Liver (tissue), 9 donors: Measurements from ENCODE around the gene BCL10. TPM values are rescaled to one million over a fixed set of nuclear protein-coding genes. Genes with fewer than 3 reads are reported as not detected.

ENCODE experiments used
- DNase-seq: peaks from one replicate; pipeline ENCODE4 v3.0.0-alpha.2; 2017; ENCODE audit warnings: low spot score
- H3K27ac ChIP-seq, 2 donors: one replicate each; pipeline ENCODE4 v1.7.0; 2013; ENCODE audit warnings: inconsistent platforms in 2 of 2, low read length in 2 of 2, control low read depth in 1 of 2, low read depth in 1 of 2, mild to moderate bottlenecking in 1 of 2
- H3K27me3 ChIP-seq, 4 donors: one replicate each; pipeline versions ENCODE4 v1.6.1 to v1.7.0; 2013; ENCODE audit warnings: low read length in 3 of 4, inconsistent platforms in 1 of 4, mild to moderate bottlenecking in 1 of 4, moderate library complexity in 1 of 4; ENCODE audit not compliant: control insufficient read depth in 4 of 4, insufficient read depth in 4 of 4
- H3K36me3 ChIP-seq, 4 donors: one replicate each; pipeline versions ENCODE4 v1.6.1 to v1.7.0; 2013; ENCODE audit warnings: low read length in 3 of 4, mild to moderate bottlenecking in 3 of 4, low read depth in 1 of 4, moderate library complexity in 1 of 4; ENCODE audit not compliant: control insufficient read depth in 4 of 4, insufficient read depth in 3 of 4
- H3K4me1 ChIP-seq, 4 donors: one replicate each; pipeline versions ENCODE4 v1.6.1 to v1.7.0; 2013; ENCODE audit warnings: low read length in 3 of 4, mild to moderate bottlenecking in 3 of 4, moderate library complexity in 1 of 4; ENCODE audit not compliant: control insufficient read depth in 4 of 4, insufficient read depth in 4 of 4
- H3K4me3 ChIP-seq, 3 donors: one replicate each; pipeline versions ENCODE4 v1.6.1 to v1.7.0; 2013; ENCODE audit warnings: low read length in 3 of 3, control low read depth in 1 of 3, low read depth in 1 of 3, mild to moderate bottlenecking in 1 of 3
- H3K9ac ChIP-seq, 2 donors: one replicate each; pipeline ENCODE4 v1.7.0; 2013; ENCODE audit warnings: low read length in 2 of 2, mild to moderate bottlenecking in 2 of 2, moderate library complexity in 2 of 2, control low read depth in 1 of 2, low read depth in 1 of 2
- H3K9me3 ChIP-seq, 4 donors: one replicate each; pipeline versions ENCODE4 v1.6.1 to v1.7.0; 2013; ENCODE audit warnings: low read length in 3 of 4; ENCODE audit not compliant: control insufficient read depth in 4 of 4
- EGR1 ChIP-seq, 2 donors: IDR thresholded peaks; 2 replicates each; pipeline ENCODE4 v1.6.1; 2016 to 2018; ENCODE audit warnings: antibody characterized with exemption in 2 of 2, low read depth in 2 of 2
- FOXA1 ChIP-seq: IDR thresholded peaks from 2 replicates; pipeline ENCODE4 v1.6.1; 2016; ENCODE audit warnings: antibody characterized with exemption
- FOXA2 ChIP-seq: IDR thresholded peaks from 2 replicates; pipeline ENCODE4 v1.6.1; 2016; ENCODE audit warnings: antibody characterized with exemption
- GABPA ChIP-seq, 2 donors: IDR thresholded peaks in 1 of 2; conservative IDR thresholded peaks in 1 of 2; 2 replicates each; pipeline ENCODE4 v1.6.1; 2016; ENCODE audit warnings: antibody characterized with exemption in 2 of 2, mild to moderate bottlenecking in 1 of 2, moderate library complexity in 1 of 2
- HNF4A ChIP-seq, 2 donors: conservative IDR thresholded peaks; 2 replicates each; pipeline ENCODE4 v1.6.1; 2016; ENCODE audit warnings: antibody characterized with exemption in 2 of 2, mild to moderate bottlenecking in 2 of 2
- HNF4G ChIP-seq: IDR thresholded peaks from 2 replicates; pipeline ENCODE4 v1.6.1; 2016; ENCODE audit warnings: antibody characterized with exemption
- JUND ChIP-seq, 2 donors: IDR thresholded peaks; 2 replicates each; pipeline ENCODE4 v1.6.1; 2016; ENCODE audit warnings: antibody characterized with exemption in 2 of 2
- NR2F2 ChIP-seq: IDR thresholded peaks from 2 replicates; pipeline ENCODE4 v1.6.1; 2016; ENCODE audit warnings: antibody characterized with exemption
- RAD21 ChIP-seq, 2 donors: IDR thresholded peaks; 2 replicates each; pipeline ENCODE4 v1.6.1; 2016; ENCODE audit warnings: antibody characterized with exemption in 2 of 2, mild to moderate bottlenecking in 2 of 2
- RXRA ChIP-seq, 2 donors: IDR thresholded peaks; 2 replicates each; pipeline ENCODE4 v1.6.1; 2017 to 2018; ENCODE audit warnings: antibody characterized with exemption in 2 of 2, mild to moderate bottlenecking in 1 of 2
- SP1 ChIP-seq: IDR thresholded peaks from 2 replicates; pipeline ENCODE4 v1.6.1; 2018; ENCODE audit warnings: antibody characterized with exemption, mild to moderate bottlenecking
- TAF1 ChIP-seq: conservative IDR thresholded peaks from 2 replicates; pipeline ENCODE4 v1.6.1; 2016; ENCODE audit warnings: antibody characterized with exemption, mild to moderate bottlenecking
- YY1 ChIP-seq: IDR thresholded peaks from 2 replicates; pipeline ENCODE4 v1.6.1; 2016; ENCODE audit warnings: antibody characterized with exemption, mild to moderate bottlenecking
- WGBS: extraction: QIAGEN DNeasy Blood & Tissue Kit; methylation state at CpG from one replicate; pipeline ENCODE4 v1.1.7; 2013; 5-methylcytosine and 5-hydroxymethylcytosine counted together
- polyA plus RNA-seq, 2 donors: library from polyadenylated mRNA; stranded (reverse) in 1 of 2; unstranded in 1 of 2; fragments of 200-250 nt in 1 of 2; fragments of >200 nt in 1 of 2; fragmentation: Nextera tagmentation in 1 of 2; extraction: Ambion mirVana in 1 of 2; gene quantifications; one replicate each; pipeline versions ENCODE4 v1.2.1 to v1.2.3, GENCODE V29; 2013 to 2015
- total RNA-seq, 2 donors: library from RNA; depleted of rRNA; stranded (reverse); fragments of >200 nt; gene quantifications; one replicate each; pipeline ENCODE4 v1.2.3, GENCODE V29; 2014
- TF ChIP-seq, protein P1 (sequence below): IDR thresholded peaks from 2 replicates; pipeline ENCODE4 v1.6.1; 2016; ENCODE audit warnings: antibody characterized with exemption, mild to moderate bottlenecking
- TF ChIP-seq, protein P2 (sequence below): IDR thresholded peaks from 2 replicates; pipeline ENCODE4 v1.6.1; 2016; ENCODE audit warnings: antibody characterized with exemption
- TF ChIP-seq, protein P3 (sequence below): IDR thresholded peaks from 2 replicates; pipeline ENCODE4 v1.6.1; 2016; ENCODE audit warnings: antibody characterized with exemption
- TF ChIP-seq, protein P4 (sequence below): fragments of 150-350 bp; IDR thresholded peaks from 2 replicates; pipeline ENCODE4 v1.5.1; 2017; ENCODE audit warnings: improper control_type of control experiment, low read depth, low read length; ENCODE audit not compliant: missing input control
- donor health status: healthy.
- donor health status: healthy.
- donor health status: healthy.
- donor health status: healthy.
- donor health status: healthy.

The BCL10 gene
- total and polyA plus RNA-seq, 4 donors: 3.1 to 8.9 (median 7.5) TPM

DNA sequence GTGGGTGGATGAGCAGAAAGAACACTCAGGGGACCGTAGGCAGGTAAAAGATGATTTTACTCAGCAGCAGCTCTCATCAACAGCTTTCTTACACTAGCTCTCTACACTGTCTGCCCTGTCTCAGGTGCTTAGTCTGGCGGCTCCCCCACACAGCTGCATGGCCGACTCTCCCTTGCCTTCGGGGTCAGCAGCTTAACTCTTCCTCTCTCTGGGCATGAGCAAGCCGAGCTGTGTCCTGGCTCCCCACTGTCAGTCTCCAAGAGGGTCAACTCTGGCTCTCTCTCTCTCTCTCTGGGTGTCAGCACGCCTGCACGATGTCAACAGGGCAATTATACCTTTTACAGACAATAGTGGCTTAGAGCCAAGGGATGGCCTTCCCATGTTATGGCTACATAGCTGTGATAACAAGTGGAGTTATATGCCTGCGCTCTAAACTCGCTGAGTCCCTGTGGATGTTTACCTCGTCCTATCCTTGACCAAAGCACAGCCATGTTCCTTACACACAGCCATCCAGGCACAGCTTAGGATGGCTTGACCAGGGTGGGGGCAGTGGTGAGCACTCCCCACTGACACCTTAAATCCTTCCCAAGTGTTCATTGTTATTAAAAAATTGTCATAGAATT is 3.1 kb upstream of the BCL10 start (continued):
- TF ChIP-seq, protein P1, sequence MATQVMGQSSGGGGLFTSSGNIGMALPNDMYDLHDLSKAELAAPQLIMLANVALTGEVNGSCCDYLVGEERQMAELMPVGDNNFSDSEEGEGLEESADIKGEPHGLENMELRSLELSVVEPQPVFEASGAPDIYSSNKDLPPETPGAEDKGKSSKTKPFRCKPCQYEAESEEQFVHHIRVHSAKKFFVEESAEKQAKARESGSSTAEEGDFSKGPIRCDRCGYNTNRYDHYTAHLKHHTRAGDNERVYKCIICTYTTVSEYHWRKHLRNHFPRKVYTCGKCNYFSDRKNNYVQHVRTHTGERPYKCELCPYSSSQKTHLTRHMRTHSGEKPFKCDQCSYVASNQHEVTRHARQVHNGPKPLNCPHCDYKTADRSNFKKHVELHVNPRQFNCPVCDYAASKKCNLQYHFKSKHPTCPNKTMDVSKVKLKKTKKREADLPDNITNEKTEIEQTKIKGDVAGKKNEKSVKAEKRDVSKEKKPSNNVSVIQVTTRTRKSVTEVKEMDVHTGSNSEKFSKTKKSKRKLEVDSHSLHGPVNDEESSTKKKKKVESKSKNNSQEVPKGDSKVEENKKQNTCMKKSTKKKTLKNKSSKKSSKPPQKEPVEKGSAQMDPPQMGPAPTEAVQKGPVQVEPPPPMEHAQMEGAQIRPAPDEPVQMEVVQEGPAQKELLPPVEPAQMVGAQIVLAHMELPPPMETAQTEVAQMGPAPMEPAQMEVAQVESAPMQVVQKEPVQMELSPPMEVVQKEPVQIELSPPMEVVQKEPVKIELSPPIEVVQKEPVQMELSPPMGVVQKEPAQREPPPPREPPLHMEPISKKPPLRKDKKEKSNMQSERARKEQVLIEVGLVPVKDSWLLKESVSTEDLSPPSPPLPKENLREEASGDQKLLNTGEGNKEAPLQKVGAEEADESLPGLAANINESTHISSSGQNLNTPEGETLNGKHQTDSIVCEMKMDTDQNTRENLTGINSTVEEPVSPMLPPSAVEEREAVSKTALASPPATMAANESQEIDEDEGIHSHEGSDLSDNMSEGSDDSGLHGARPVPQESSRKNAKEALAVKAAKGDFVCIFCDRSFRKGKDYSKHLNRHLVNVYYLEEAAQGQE: no peak
- no peak for TF ChIP-seq FOXA1
- no peak for TF ChIP-seq TAF1
- no peak for TF ChIP-seq JUND (IDR thresholded peaks at IDR 0.05)
- no peak for TF ChIP-seq FOXA2

DNA sequence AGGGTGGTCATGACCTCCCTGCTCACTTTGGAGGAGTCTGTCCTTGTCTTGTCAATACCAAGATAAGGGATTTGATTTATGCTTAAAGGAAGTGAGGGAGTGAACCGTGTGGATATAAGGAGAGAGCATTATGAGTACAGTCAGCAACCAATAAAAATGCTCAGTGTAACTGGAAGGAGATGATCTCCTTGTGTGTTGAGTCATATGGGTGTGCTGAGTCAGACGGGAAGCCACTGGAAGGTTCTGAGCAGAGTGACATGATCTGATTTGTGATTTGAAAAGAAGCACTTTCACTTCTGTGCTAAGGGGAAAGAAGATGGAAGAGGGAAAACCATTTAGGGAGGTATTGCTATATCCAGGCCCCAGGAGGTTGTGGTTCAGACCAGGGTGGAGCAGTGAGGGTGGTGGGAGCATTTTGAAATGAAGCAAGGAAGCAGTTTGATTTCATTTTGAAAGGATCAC is 2.5 kb upstream of the BCL10 start:
- Histone ChIP-seq H3K9me3 (no peaks in the 10 kb centered on the region), H3K4me3 (no peak overlapping the region), H3K4me1 (peaks cover 0 to 24% (median 16%) of the 10 kb centered on the region in 4 donors), H3K9ac (no peak overlapping the region), H3K27ac (peak overlapping the region in 1 of 2 donors; percentile 19), H3K27me3 (no peaks in the 10 kb centered on the region), H3K36me3 (no peaks in the 10 kb centered on the region)
- DNase-seq: no peak
- 50% methylated on average over 2 of the region's 2 CpGs for WGBS
- no peak for TF ChIP-seq GABPA (IDR thresholded peaks at IDR 0.05 in 1 of 2, conservative IDR thresholded peaks at IDR 0.05 in 1 of 2)
- no peak for TF ChIP-seq EGR1 (IDR thresholded peaks at IDR 0.05; ENCODE audit: low read depth in 2 of 2)
- no peak for TF ChIP-seq FOXA2
- TF ChIP-seq, protein P1: no peak
- TF ChIP-seq FOXA1: no peak
- TF ChIP-seq, protein P2, sequence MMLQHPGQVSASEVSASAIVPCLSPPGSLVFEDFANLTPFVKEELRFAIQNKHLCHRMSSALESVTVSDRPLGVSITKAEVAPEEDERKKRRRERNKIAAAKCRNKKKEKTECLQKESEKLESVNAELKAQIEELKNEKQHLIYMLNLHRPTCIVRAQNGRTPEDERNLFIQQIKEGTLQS: no peak
- no peak for TF ChIP-seq HNF4A (conservative IDR thresholded peaks at IDR 0.05)
- no peak for TF ChIP-seq NR2F2
- no peak for TF ChIP-seq TAF1
- no peak for TF ChIP-seq HNF4G
- TF ChIP-seq RAD21 (IDR thresholded peaks at IDR 0.05): no peak
- TF ChIP-seq, protein P3, sequence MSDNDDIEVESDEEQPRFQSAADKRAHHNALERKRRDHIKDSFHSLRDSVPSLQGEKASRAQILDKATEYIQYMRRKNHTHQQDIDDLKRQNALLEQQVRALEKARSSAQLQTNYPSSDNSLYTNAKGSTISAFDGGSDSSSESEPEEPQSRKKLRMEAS: no peak
- TF ChIP-seq, protein P4, sequence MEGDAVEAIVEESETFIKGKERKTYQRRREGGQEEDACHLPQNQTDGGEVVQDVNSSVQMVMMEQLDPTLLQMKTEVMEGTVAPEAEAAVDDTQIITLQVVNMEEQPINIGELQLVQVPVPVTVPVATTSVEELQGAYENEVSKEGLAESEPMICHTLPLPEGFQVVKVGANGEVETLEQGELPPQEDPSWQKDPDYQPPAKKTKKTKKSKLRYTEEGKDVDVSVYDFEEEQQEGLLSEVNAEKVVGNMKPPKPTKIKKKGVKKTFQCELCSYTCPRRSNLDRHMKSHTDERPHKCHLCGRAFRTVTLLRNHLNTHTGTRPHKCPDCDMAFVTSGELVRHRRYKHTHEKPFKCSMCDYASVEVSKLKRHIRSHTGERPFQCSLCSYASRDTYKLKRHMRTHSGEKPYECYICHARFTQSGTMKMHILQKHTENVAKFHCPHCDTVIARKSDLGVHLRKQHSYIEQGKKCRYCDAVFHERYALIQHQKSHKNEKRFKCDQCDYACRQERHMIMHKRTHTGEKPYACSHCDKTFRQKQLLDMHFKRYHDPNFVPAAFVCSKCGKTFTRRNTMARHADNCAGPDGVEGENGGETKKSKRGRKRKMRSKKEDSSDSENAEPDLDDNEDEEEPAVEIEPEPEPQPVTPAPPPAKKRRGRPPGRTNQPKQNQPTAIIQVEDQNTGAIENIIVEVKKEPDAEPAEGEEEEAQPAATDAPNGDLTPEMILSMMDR: no peak
- TF ChIP-seq SP1: no peak
- no peak for TF ChIP-seq YY1
- TF ChIP-seq RXRA (IDR thresholded peaks at IDR 0.05): no peak
